SIG-M5 treated with dmso at 0.1 percent for 504 hours (cell line): ENCODE measurements around the gene MEF2B.
"Not testable (repeated sequence)": the region's sequence is repeated elsewhere in the genome, so short reads cannot be mapped to it uniquely, and the experiment has no call there.

Source experiments
- DNase-seq: peaks from one replicate; lab custom pipeline; 2025; ENCODE audit not compliant: unreplicated experiment; lab: John Stamatoyannopoulos, UW

The MEF2B gene

DNA sequence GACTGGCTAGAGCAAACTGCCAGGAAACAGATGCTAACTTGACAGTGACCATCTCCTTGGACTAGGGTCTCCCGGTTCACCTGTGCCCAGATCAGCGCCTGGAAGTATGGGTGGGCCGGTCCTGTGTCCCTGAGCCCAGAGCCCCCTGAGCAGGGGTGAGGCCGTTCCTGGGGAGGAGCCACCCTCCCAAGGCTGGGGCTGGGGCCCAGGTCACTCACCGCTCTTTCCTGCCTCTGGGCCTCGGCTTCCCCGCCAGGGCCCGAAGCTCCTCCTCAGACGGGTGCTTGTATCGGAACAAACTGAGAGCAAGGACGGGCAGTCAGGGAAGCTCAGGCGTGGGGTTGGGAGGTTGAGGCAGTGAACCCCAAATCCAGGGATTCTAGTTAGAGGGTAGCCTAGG is 37.2 kb downstream of the MEF2B start:
- no peak for DNase-seq

- no peak for DNase-seq
These were observed 38.1 kb downstream of the MEF2B start for GRCh38 chr19:19131989-19132388.

DNA sequence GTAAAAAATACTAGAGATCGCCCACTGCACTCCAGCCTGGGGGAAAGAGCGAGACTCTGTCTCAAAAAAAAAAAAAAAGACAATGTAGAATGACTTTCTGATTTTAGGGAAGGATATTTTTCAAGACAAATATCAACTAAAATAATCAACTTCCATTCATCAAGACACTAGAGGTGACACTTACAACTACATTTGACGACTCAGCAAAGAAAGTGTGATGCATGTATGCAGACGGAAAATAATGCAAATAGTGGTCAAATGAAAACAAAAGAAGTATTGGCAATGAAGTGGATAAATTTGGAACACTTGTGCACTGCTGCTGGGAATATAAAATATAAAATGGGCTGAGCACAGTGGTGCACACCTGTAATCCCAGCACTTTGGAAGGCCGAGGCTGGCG is 44.0 kb downstream of the MEF2B start:
- no peak for DNase-seq

DNA sequence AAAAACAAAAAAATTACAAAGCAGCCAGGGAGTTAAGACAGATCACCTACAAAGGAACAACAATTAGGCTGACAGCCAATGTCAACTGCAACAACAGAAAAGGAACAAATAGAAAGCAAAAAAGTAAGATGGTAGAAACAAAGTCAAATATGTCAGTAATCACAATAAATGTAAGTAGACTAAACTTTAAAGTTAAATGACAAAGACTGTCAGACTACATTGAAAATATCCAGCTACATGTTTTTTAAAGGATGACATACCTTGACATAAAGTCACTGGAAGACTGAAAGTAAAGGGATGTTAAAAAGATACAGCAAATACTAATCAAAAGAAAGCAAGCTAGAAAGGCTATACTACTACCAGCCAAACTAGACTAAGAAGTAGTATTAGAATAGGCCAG is 46.7 kb downstream of the MEF2B start:
- no peak for DNase-seq

GRCh38 chr19:19122902-19123301 is 47.2 kb downstream of the MEF2B start:
- DNase-seq: no peak

GRCh38 chr19:19121371-19121770 is 48.7 kb downstream of the MEF2B start:
- DNase-seq: no peak

GRCh38 chr19:19120308-19121231 is 49.5 kb downstream of the MEF2B start:
- no peak for DNase-seq

- no peak for DNase-seq
These were observed 50.5 kb downstream of the MEF2B start for GRCh38 chr19:19119325-19120237.

- peak; percentile 10 for DNase-seq
These were observed 54.1 kb downstream of the MEF2B start for GRCh38 chr19:19115954-19116353.

GRCh38 chr19:19113040-19113626 is 56.9 kb downstream of the MEF2B start:
- no peak for DNase-seq

- DNase-seq: no peak
These were observed 58.0 kb downstream of the MEF2B start for GRCh38 chr19:19111967-19112580.

DNA sequence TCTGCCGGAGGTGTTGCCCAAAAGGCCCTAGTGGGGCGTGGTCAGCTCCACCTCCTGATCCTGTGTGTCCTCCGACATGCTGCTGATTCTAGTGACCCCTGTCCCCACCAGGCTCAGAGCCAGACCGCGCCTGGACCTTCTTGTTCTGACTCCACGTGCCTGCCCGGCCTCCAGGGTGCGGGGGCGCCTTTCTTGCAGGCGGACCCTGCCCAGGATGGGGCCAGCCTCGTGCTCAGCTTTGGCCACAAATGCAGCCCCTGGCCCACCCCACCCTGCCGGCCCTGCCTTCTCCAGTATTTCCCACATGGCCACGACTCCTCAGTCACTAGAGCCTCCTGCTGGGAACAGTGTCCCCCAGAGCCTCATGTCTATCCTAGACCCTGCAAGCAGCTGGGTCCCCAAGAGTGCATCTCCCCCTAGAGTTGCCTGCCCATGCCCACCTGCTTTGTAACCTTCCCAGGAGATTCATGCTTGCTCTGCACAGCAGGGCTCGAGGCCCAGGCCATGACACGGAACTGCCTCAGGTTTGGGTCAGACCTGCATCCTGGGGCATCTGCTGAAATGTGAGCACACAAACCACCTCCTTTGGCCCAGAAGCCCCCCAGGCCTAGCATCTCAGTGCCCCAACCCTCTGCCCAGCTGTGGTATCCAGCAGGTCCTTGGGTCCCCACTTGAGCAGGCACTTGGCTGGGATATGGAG is 58.8 kb downstream of the MEF2B start:
- no peak for DNase-seq

DNA sequence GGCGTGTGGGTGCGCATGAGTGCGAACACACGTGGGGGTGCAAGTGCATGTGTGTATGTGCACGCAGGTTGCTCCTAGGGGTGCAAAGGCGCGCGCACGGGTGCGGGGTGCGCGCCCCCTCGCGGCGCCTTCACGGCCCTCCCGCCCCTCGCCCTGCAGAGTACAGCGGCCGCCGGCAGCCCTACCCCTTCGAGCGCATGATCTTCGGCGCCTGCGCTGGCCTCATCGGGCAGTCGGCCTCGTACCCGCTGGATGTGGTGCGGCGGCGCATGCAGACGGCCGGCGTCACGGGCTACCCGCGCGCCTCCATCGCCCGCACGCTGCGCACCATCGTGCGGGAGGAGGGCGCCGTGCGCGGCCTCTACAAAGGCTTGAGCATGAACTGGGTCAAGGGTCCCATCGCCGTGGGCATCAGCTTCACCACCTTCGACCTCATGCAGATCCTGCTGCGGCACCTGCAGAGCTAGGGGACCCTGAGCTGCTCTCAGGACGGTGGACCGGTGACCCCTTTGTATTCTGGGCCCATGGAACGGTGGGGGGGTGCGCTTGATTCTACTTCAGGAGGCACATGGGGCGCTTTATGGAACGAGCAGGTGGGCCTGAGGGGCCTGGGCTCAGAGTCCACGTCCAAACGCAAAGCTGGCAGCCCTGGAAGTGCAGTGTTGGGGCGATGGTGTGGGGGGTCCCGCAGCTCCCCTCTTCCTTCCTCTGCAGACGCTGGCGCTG is 59.5 kb downstream of the MEF2B start:
- DNase-seq: no peak

GRCh38 chr19:19109601-19110000 is 60.5 kb downstream of the MEF2B start:
- DNase-seq: no peak

GRCh38 chr19:19107654-19108053 is 62.4 kb downstream of the MEF2B start:
- DNase-seq: no peak

DNA sequence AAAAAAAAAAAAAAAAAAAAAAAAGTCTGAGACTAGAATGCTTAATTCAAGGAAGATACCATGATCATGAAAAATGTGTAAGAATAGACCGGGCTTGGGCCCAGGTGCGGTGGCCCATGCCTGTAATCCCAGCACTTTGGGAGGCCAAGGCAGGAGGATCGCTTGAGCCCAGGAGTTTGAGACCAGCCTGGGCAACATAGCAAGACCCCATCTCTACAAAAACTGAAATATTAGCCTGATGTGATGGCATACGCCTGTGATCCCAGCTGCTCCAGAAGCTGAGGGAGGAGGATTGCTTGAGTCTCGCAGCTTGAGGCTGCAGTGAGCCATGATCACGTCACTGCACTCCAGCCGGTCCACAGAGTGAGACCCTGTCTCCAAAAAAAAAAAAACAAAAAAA is 63.1 kb downstream of the MEF2B start:
- not testable (repeated sequence) for DNase-seq

- no peak for DNase-seq
These were observed 64.0 kb downstream of the MEF2B start for GRCh38 chr19:19106056-19106551.

DNA sequence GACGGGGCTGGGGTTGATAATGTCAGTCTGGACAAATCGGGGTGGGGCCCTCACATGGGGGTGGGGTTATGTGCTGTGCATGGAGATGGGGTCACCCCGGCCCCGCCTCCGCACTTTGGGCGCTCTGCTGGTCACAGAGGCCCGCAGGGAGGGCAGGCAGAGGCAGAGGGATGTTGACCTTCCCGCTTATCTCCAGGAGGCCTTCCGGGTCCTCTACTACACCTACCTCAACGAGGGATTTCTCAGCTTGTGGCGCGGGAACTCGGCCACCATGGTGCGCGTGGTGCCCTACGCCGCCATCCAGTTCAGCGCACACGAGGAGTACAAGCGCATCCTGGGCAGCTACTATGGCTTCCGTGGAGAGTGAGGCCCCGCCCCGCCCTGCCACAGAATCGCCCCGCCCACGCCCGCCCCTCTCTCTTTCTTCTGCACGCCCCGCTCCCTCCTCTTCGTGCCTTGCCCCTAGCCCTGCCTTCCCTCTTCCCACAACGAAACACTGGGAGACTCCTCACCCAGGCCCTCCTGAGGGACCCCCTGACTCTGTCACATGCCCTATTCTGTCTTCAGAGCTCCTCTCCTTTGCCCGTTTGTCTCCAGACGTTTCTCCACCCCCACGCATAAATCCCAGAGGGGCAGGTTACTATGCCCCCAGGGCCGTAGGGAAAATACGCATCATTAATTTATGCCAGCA is 64.6 kb downstream of the MEF2B start:
- DNase-seq: no peak

- no peak for DNase-seq
These were observed 66.9 kb downstream of the MEF2B start for GRCh38 chr19:19103167-19103566.
